Measurements from ENCODE around the gene FRS3.

DNA sequence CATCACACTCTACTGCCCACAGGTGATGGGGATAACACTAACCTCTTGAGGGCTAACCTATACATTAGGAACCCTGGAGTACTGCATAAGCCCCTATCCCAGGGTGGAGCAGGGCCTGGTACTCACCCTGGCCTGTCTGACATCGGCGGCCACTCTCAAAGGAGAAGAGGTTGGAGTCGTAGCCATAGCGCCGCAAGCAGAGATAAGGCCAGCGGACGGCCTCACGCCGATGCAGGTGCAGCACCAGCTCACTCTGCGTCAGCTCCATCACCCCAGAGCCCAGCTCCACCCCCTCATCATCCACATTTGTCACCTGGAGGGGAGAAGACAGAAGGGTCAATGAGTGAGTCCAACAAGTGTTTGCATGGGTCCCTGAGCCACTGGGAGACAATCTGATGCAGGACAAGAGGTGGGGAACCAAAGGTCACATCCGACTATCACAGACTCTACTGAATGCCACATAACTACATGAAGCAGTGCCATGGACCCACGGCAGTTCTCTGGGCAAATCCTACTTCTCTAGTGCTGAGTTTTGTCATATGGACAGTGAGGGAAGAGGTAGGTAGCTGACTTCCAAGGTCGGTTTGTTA, 4.3 kb downstream of the FRS3 start:
- TF ChIP-seq, protein P1, sequence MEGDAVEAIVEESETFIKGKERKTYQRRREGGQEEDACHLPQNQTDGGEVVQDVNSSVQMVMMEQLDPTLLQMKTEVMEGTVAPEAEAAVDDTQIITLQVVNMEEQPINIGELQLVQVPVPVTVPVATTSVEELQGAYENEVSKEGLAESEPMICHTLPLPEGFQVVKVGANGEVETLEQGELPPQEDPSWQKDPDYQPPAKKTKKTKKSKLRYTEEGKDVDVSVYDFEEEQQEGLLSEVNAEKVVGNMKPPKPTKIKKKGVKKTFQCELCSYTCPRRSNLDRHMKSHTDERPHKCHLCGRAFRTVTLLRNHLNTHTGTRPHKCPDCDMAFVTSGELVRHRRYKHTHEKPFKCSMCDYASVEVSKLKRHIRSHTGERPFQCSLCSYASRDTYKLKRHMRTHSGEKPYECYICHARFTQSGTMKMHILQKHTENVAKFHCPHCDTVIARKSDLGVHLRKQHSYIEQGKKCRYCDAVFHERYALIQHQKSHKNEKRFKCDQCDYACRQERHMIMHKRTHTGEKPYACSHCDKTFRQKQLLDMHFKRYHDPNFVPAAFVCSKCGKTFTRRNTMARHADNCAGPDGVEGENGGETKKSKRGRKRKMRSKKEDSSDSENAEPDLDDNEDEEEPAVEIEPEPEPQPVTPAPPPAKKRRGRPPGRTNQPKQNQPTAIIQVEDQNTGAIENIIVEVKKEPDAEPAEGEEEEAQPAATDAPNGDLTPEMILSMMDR (IDR thresholded peaks at IDR 0.05; ENCODE audit: low read depth, low read length) = no peak
- TF ChIP-seq POLR2A (IDR thresholded peaks at IDR 0.05; ENCODE audit: extremely low read depth, insufficient read length) = no peak
